ENCODE data around the gene XYLT1. TPM values are rescaled to one million over a fixed set of nuclear protein-coding genes. Genes with fewer than 3 reads are reported as not detected.

XYLT1 gene
- total RNA-seq, 1 experiment from 2014 or later: 14.5 TPM

DNA sequence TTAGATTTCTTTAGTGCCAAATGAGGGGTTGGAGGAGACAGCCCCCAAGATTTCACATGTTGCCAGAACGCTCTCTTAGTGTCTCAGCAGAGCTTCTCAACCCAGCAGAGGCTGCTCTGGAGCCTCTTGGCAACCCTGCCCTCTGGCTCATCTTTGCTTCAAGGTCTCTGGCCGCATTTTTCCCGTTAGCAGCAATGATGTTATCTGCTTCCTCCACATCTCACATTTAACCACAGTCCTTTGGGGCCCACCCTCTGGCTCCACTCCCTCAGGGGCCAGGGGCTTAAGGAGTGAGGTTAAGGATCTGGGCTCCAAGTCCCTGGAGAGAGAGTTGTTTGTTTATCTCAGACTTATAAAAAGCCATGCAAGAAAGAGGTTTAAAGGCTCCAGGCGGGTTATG is 3.3 kb upstream of the XYLT1 start:
- no peak overlapping the region for H3K56ac ChIP-seq (ENCODE audit: insufficient read length, low read depth, low read length)
- no peaks in the 10 kb centered on the region for H3K79me2 ChIP-seq (ENCODE audit: insufficient read depth, low read length)
- H3K27ac ChIP-seq (ENCODE audit: insufficient read length, low read depth, low read length): no peak overlapping the region
- H3K18ac ChIP-seq (ENCODE audit: insufficient read length, low read depth, low read length): no peak overlapping the region
- Mint-ChIP-seq H3K4me1 (peaks cover 38 to 39% of the 10 kb centered on the region in 2 experiments), H3K27ac (no peak overlapping the region), H3K27me3 (ENCODE audit: low read depth) (peaks cover 30% of the 10 kb centered on the region), H3K36me3 (ENCODE audit: insufficient read depth in 1 of 3, low read depth in 3 of 3) (no peaks in the 10 kb centered on the region; a peak in 2 of 7 replicates), H3K4me3 (no peak overlapping the region), H3K9me3 (no peaks in the 10 kb centered on the region; a peak in 1 of 5 replicates)
- no peak overlapping the region for H3K4ac ChIP-seq (ENCODE audit: low read depth, low read length)
- TF ChIP-seq CTCF (conservative IDR thresholded peaks at IDR 0.05): no peak
- no peak overlapping the region for H3K4me2 ChIP-seq (ENCODE audit: insufficient read depth, insufficient read length, low read length)
- H3K27me3 ChIP-seq (ENCODE audit: insufficient read depth, low read length): peaks cover 2% of the 10 kb centered on the region; the same call in 1 of the 2 replicates
- DNase-seq: no peak
- H3K9ac ChIP-seq (ENCODE audit: extremely low read depth, insufficient read length, low read length): no peak overlapping the region
- peaks cover 4% of the 10 kb centered on the region for H3K23me2 ChIP-seq (ENCODE audit: insufficient read length, low read depth, low read length, poor library complexity, severe bottlenecking)
- no peaks in the 10 kb centered on the region for H4K20me1 ChIP-seq (ENCODE audit: control insufficient read depth, insufficient read depth, insufficient read length)
- H2BK20ac ChIP-seq (ENCODE audit: low read depth, low read length, poor library complexity, severe bottlenecking): no peak overlapping the region
- no peak overlapping the region for H3K14ac ChIP-seq (ENCODE audit: insufficient read depth, low read length)
- H3K23ac ChIP-seq (ENCODE audit: insufficient read length, low read depth, low read length): no peak overlapping the region
- no peaks in the 10 kb centered on the region for H3K9me3 ChIP-seq (ENCODE audit: control insufficient read depth, low read depth, low read length)
- H4K91ac ChIP-seq (ENCODE audit: insufficient read length, low read depth, low read length): no peak overlapping the region
- no peak overlapping the region for H4K5ac ChIP-seq (ENCODE audit: insufficient read length, low read depth, low read length)
- H2AK5ac ChIP-seq (ENCODE audit: insufficient read length, low read length): no peak overlapping the region
- H2BK15ac ChIP-seq (ENCODE audit: low read depth, low read length): no peak overlapping the region
- peaks cover 2% of the 10 kb centered on the region for H3K4me1 ChIP-seq (ENCODE audit: insufficient read depth, low read length)
- no peak overlapping the region for H2BK5ac ChIP-seq (ENCODE audit: insufficient read length, low read length)
- no CpG with 5 or more reads among the region's 4 CpGs for WGBS (ENCODE audit: extremely low coverage, insufficient read length, low lambda C conversion rate)
- H3T11ph ChIP-seq (ENCODE audit: low read length): no peak overlapping the region
- no peak overlapping the region for H2BK12ac ChIP-seq (ENCODE audit: insufficient read length, low read depth, low read length)
- H3K79me1 ChIP-seq (ENCODE audit: insufficient read depth, low read depth, low read length, poor library complexity, severe bottlenecking): no peaks in the 10 kb centered on the region
- no peak overlapping the region for H4K8ac ChIP-seq (replicated peaks; ENCODE audit: insufficient read length, low read depth, low read length)
- no peak overlapping the region for H2AFZ ChIP-seq (ENCODE audit: low read length)
- H2BK120ac ChIP-seq (ENCODE audit: low read depth, low read length, poor library complexity, severe bottlenecking): no peak overlapping the region

All from H9 (cell line).